Measurements from ENCODE around the gene TLL1. TPM values are rescaled to one million over a fixed set of nuclear protein-coding genes. Genes with fewer than 3 reads are reported as not detected.

The TLL1 gene
- 32.7 and 41.0 TPM in 2 replicates for total RNA-seq

GRCh38 chr4:165872461-165873297 lies at the start of gene TLL1:
TSS of gene TLL1 (plus strand) at chr4:165873237. CDS start at chr4:165873905, 668 bp downstream.
- DNase-seq: peak; percentile 47

GRCh38 chr4:165826166-165826565 lies 46.9 kb upstream of the TLL1 start:
- DNase-seq: no peak

- no peak for DNase-seq
These were observed 46.0 kb upstream of the TLL1 start for GRCh38 chr4:165827018-165827417.

- DNase-seq: peak; percentile 10
These were observed 44.1 kb upstream of the TLL1 start for GRCh38 chr4:165828928-165829327.

GRCh38 chr4:165834116-165834515 lies 38.9 kb upstream of the TLL1 start:
- no peak for DNase-seq

- peak; percentile 75 for DNase-seq
These were observed 34.5 kb upstream of the TLL1 start for GRCh38 chr4:165838575-165838974.

GRCh38 chr4:165839615-165840333 lies 33.3 kb upstream of the TLL1 start:
- peak; percentile 63 for DNase-seq

GRCh38 chr4:165842684-165843083 lies 30.4 kb upstream of the TLL1 start:
- DNase-seq: no peak

GRCh38 chr4:165844161-165844560 lies 28.9 kb upstream of the TLL1 start:
- DNase-seq: peak; percentile 80

GRCh38 chr4:165851256-165851655 lies 21.8 kb upstream of the TLL1 start:
- DNase-seq: no peak

GRCh38 chr4:165855191-165855590 lies 17.8 kb upstream of the TLL1 start:
- peak; percentile 16 for DNase-seq

GRCh38 chr4:165861363-165861762 lies 11.7 kb upstream of the TLL1 start:
- DNase-seq: no peak

GRCh38 chr4:165864271-165864670 lies 8.8 kb upstream of the TLL1 start:
- peak; percentile 44 for DNase-seq

- DNase-seq: no peak
These were observed 6.9 kb upstream of the TLL1 start for GRCh38 chr4:165866019-165866650.

GRCh38 chr4:165867961-165868360 lies 5.1 kb upstream of the TLL1 start:
- no peak for DNase-seq

- peak; percentile 68 for DNase-seq
These were observed 448 bp downstream of the TLL1 start for GRCh38 chr4:165873298-165874071.

GRCh38 chr4:165874072-165874790 lies 1.2 kb downstream of the TLL1 start:
- peak; percentile 32 for DNase-seq

- DNase-seq: peak; percentile 58
These were observed 1.8 kb downstream of the TLL1 start for GRCh38 chr4:165874791-165875371.

- no peak for DNase-seq
These were observed 2.4 kb downstream of the TLL1 start for GRCh38 chr4:165875446-165875845.

GRCh38 chr4:165877286-165877685 lies 4.2 kb downstream of the TLL1 start:
- DNase-seq: no peak

GRCh38 chr4:165879641-165880040 lies 6.6 kb downstream of the TLL1 start:
- DNase-seq: no peak

GRCh38 chr4:165894159-165894558 lies 21.1 kb downstream of the TLL1 start:
- no peak for DNase-seq

Measured in dermis blood vessel endothelial cell (primary cell).